NCI-H82 treated with DMSO at 0.1 percent for 48 hours (cell line): Measurements from ENCODE around the gene MARK4.
"Not testable (repeated sequence)": the region's sequence is repeated elsewhere in the genome, so short reads cannot be mapped to it uniquely, and the experiment has no call there.

Source experiments
- DNase-seq: peaks from one replicate; lab custom pipeline; 2025; ENCODE audit not compliant: unreplicated experiment; lab: John Stamatoyannopoulos, UW

MARK4 gene

DNA sequence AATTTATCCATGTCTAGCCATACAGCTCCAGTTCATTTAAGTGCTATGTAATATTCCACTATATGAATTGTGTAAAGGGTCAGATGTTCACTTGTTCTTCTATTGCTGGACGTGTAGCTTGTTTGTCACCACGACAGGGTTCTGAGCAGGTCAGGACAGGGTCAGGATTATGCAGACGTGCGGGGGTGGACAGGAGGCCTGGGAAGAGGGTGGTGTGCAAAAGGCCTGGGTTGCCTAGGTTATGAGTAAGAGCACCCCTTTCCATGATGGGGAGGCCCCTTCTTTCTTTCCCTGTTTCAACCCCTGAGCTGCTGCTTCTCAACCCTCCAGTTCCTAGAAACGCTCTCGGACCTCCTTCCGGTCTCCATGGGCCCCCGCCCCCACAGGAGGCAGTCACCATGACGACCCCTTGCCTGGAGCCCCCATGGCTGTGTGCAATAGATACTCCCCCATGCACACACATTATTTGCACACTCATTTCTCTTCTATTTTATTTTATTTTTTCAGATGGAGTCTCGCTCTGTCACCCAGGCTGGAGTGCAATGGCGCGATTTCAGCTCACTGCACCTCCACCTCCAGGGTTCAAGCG is 7.8 kb upstream of the MARK4 start:
- no peak for DNase-seq

DNA sequence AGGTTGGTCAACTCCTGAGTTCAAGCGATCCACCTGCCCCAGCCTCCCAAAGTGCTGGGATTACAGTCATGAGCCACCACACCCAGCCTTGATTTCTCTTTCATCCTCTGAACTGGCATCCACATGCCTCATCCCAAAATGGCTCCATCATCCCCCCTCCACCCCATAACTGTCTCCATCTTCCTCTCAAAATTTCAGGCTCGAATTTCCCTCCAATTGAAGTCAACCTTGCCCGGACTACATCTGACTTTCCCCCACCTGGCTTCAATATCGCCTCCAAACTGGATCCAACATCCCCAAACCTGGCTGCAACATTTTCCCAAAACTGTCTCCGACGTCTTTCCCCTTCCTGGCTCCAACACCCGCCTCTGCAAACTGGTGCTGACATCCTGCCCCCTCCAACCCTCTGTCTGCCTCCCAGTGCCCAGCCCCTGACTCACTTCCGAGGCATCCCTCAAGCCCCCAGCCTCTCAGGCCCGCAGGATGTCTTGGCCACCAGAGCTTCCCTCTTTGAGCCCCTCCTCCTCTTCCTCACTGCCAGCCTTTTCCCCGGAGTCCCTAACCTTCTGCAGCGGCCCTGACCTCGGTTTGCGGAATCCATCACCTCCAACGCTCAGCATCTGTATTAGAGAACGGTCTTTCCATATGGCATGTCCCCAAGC is 6.8 kb upstream of the MARK4 start:
- no peak for DNase-seq

DNA sequence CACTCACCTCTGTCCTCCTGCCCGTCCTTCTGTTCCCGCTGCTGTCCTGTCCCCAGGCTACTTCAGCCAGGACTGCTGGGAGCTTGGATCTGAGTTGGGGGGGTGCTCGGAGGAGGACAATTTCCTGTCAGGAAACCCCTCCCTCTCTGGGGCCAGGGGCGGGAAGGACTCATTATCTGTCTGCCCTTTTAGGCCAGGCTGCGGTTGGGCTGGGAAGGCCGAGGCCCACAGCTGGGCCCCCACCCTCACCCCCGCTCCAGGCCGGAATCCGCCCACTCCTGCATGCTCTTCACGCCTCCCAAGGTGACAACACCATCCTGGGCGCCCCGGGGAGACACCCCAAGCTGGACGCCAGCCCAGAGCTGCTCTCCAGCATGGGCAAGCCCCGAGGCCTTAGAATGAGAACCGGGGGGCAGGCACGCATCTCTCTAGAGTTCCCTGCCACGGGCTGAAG is 5.7 kb upstream of the MARK4 start, which contains the start of gene EXOC3L2:
Gene EXOC3L2 (minus strand): TSS at position 74 of the 454 bp plus-strand sequence. CDS start 6,362 bp downstream, outside the sequence.
- DNase-seq = no peak

DNA sequence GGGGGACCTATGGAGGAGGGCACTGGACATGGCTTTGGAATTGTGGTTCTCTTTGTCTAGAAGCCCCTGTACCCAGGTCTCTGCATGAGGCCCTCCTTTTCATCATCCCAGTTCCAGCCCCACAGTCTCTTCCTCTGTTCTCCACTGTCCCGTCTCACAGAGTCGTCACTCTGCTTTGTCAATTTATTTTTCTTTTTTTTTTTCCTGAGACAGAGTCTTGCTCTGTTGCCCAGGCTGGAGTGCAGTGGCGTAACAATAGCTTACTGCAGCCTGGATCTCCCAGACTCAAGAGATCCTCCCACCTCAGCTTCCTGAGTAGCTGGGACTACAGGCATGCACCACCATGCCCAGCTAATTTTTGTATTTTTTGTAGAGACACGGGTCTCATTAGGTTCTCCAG is 5.2 kb upstream of the MARK4 start:
- no peak for DNase-seq

DNA sequence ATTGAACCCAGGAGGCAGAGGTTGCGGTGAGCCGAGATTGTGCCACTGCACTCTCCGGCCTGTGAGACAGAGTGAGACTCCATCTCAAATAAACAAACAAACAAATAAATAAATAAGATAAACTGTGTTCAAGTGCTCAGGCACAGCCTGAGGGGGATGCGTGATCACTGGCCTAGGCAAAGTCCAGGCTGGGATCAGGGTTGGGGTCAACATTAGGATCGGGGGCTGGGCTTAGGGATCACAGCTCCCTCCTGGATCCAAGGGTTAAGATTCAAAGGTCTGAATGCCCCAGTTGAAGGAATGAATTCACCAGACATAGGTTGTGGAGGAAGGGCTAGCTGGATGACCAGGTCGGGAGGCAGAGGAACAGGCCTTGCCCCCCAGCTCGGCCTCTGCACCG is 3.9 kb upstream of the MARK4 start:
- DNase-seq = no peak

DNA sequence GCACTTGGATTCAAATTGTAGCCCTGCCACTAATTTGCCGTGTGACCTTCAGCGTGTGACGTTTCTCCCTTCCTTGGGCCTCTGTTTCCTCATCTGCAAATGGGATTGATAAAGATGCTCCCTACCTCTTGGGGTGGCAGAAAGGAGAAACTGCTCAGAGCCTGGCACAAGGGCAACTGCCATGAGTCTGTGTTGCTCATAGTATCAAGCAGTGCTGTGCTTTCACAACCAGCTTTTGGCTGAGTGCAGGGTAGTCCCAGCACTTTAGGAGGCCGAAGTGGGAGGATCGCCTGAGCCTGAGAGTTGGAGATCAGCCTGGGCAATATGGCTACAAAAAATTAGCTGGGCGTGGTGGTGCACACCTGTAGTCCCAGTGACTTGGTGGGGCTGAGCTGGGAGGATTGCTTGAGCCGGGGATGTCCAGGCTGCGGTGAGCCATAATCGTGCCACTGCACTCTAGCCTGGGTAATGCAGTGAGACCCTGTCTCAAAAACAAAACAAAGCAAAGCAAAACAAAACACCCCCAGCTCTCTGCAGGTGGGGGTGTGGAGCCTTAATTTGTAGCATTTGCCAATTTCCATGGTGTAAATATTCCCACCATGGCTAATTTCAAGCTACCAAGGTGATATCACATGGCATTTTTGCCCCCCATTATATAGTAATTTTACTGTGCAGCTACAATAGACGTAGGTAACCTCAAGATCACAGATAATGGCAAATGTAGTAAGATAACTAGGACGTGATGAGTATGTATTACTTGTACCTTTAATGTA is 1.6 kb upstream of the MARK4 start:
- DNase-seq = no peak

DNA sequence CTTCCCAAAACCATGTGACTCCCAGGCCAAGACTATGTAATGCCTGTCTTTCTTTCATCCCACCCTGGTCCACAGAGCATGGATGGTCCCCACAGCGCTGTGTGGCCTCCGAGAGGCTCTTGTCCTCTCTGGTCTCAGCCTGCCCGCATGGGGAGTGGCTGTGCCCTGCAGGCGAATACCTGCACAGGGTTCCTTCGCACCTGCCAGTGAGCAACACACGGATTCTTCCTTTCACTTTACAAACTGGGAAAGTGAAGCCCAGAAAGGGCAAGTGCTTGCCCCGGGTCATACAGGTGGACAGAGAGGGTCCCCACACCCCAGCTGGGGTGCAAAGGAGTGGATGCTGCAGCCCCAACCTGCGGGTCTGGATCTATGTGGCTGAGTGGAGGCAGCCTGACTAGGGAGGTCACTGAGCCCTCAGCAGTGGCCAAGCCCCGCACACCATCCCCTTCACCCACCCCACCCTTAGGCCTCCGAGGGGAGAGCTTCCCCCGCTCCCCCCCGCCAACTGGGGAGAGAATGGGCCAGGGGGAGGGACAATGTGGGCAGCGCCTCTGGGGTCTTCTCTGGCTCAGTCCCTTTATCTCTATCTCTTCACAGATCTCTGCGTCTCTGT is 747 bp upstream of the MARK4 start:
- DNase-seq = no peak

DNA sequence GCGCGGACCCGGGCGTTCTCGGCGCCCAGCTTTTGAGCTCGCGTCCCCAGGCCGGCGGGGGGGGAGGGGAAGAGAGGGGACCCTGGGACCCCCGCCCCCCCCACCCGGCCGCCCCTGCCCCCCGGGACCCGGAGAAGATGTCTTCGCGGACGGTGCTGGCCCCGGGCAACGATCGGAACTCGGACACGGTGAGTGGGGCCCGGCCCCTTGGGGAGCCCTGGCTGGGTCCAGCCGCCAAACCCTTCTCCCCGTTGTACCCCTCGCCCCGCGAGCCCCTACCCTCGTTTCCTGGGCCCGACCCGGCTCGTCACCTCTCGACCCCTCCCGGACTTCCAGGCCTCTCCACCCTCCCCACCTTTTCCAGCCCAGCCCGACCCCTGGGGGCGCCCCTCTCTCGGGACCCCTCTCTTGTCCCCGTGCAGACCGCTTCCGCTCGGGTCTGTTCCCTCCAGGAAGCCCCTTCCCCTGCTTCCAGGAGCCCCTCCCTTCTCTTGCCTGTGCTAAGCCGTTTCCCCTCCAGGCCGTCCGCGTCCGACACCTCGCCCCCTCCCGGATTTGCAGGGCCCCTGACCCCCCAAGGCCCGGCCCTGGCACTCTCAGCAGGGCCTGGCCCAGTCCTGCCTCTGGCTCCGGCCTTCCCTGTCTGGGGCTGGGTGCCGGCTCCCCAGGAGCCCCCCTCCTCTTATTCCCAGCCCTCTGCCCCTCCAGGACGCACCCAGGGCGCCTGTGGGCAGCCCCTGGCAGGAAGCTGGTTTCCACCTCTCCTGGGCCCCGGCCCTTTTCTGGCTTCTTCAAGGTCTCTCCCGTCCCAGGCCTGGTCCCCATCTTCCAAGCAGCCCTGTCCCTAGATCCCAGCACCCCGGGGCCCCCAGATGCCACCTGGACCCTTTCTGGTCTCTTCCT is 632 bp downstream of the MARK4 start:
- DNase-seq = no peak

DNA sequence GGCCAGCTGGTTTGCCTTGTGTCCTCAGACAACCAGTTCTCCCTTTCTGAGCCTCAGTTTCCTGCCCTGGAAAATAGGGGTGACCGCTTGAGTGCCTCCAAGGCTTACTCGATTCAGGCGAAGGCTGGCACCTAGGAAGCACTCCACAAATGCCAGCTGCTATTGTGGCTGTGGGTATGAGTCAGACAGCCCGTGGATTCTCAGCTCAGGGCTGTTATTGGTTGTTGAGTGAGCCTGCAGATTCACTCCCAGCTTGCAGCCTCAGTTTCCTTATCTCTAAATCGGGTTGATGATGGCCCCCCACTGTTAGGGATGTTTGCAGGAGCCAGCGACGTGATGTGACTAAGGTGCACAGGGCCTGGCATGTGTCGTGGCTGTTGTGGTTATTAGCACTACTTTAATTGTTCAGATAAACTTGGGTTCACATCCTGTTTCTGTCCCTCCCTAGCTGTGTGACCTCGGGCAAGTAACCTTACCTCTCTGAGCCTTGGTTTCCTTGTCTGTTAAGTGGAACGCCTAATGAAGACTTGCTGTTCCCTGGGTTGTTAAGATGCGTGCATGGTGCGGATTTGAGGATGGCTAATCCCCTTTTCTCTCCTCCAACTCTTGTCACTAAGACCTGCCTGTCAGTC is 2.4 kb downstream of the MARK4 start:
- no peak for DNase-seq

DNA sequence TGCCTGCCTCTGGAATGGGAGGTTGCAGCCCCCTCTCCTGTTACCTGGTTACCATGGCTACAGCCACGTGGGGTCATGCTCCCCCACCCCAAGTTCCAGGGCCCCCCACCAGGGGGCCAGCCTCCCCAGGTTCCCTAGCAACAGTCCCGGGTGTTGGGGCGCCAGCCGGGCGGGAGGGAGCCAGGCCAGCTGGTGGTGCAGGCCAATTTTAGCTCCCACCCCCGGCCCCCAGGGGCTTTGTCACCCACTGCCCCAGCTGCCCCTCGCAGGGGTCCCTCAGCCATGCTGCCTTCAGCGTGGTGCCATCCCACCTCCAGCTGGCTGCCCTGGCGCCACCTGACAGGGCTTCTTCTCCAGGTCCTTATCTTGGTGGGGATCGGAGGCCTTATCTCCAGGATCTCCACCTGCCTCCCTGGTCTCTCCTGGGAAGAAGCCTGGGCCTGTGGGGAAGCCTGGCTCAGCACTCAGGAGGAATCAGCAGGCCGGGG is 3.0 kb downstream of the MARK4 start:
- no peak for DNase-seq

DNA sequence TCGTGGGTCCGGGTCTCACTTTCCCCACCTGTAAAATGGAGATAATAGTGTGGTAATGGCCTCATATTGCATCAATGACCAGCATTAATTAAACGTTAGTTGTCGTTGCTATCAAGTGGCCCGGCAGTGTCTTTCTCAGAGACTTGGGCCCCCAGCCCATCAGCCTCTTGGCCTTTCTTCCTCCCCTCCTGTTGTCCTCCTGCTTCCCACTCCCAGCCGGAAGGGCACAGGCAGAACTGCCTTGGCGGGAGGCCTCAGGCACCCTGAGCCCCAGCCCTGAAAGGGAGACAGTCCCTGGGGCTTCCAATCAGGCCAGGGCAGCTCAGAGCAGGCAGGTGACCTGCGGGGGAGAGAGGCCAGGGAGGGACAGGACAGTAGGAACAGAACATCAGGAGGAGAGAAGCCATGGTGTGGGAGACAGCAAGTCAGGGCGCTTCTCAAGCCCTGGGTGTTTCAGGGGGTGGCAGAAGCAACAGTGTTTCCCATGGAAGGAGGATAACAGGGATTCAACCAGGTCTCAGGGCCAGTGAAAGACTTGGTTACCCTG is 4.6 kb downstream of the MARK4 start:
- DNase-seq = no peak

DNA sequence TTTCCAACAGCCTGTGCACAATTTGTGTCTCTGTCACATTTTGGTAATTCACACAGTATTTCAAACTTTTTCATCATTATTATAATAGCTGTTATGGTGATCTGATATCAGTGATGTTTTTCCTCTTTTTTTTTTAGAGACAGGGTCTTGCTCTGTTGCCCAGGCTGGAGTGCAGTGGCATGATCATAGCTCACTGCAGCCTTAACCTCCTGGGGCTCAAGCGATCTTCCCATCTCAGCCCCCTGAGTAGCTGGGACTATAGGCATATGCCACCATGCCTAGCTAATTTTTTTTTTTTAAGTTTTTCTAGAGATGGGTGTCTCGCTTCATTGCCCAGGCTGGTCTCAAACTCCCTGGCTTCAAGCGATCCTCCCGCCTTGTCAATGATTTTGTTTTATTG is 5.8 kb downstream of the MARK4 start:
- no peak for DNase-seq

DNA sequence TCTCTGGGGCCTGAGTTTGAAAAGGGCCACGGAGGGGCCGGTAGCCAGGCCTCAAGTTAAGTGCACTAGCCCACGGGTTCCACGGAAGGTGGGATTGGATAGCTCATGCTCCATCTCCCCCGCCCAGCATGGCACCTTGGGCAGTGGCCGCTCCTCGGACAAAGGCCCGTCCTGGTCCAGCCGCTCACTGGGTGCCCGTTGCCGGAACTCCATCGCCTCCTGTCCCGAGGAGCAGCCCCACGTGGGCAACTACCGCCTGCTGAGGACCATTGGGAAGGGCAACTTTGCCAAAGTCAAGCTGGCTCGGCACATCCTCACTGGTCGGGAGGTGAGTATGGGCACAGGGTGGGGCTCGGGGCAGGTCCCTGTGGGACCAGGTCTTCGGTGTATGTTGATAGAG is 7.8 kb downstream of the MARK4 start:
- no peak for DNase-seq

DNA sequence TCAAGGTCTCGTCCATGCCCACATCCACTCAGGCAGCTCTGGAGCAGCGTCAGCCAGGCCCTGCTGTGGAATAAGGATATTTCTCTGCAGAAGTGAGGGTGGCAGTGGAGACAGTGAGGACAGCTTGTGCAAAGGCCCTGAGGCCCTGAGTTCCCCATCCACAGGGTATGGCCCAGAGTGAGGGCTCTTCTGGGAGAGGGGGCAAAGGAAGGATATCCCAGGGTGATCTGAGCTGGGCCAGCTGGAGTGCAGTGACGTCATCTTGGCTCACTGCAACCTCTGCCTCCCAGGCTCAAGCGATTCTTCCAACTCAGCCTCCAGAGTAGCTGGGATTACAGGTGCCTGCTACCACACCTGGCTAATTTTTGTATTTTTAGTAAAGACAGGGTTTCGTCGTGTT is 11.5 kb downstream of the MARK4 start:
- DNase-seq = no peak

DNA sequence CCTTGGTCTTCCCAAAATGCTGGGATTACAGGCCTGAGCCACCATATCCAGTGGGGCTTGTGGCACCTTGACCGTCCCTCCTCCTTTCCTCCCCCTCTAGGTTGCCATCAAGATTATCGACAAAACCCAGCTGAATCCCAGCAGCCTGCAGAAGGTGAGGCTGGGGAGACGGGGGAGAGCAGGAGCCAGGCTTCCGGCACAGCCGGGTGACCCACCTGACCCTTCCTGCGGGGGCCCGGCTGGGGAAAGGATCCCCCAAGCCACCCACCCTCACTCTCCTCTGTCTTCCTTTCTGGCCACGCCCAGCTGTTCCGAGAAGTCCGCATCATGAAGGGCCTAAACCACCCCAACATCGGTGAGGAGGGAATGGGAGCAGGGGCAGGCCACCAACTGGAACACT is 11.9 kb downstream of the MARK4 start:
- DNase-seq = no peak

DNA sequence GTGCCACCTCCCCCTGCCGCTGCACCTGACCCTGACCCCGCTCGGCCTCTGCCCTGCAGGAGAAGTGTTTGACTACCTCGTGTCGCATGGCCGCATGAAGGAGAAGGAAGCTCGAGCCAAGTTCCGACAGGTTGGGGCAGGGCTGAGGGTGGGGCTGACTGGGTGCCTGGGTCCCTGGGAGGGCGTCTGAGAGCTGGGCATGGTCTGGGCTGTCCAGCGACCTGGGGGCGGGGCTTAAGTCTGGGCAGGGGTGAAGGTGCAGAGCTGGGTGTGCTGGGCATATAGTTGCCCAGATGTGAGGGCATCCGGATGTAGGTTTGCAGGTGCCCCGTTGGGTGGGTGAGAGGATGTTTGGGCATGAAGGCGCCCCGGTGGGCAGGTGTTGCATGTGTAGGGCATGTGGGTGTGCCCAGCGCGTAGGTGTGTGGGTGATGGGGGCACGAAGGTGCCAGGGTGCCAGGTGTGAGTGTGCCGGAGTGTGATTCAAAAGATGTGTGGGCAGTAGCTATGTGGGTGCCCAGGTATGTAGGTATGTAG is 13.8 kb downstream of the MARK4 start:
- DNase-seq = no peak

DNA sequence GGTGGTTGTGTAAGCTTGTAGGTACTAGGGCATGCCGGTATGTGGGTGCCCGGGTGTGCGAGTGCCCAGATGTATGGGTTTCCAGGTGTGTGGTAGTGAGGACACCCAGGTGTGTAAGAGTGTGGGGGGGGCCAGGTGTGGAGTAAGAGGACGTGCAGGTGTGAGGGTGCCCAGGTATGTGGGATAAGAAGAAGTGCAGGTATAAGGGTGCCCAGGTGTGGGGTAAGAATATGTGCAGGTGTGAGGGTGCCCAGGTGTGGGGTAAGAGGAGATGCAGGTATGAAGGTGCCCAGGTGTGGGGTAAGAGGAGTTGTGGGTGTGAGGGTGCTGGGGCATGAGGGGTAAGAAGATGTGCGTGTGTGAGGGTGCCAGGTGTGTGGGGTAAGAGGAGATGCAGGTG is 14.3 kb downstream of the MARK4 start:
- DNase-seq = no peak

DNA sequence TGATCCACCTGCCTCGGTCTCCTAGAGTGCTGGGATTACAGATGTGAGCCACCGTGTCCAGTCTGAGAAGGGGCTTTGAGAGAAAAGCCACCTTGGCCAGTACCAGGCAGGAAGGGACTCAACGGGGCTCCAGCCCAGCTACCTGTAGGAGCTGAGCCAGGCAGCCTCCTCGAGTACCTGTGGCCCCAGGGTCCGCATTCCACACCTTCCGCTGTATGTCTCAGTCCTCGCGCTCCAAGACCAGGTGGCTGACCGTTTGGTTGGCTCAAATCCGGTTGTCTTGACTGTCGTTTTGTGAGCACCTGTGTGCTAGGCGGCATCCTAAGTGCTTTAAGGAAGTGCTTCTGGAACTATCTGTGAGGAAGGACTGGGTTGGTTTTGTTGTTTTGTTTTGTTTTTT is 16.2 kb downstream of the MARK4 start:
- DNase-seq = no peak

DNA sequence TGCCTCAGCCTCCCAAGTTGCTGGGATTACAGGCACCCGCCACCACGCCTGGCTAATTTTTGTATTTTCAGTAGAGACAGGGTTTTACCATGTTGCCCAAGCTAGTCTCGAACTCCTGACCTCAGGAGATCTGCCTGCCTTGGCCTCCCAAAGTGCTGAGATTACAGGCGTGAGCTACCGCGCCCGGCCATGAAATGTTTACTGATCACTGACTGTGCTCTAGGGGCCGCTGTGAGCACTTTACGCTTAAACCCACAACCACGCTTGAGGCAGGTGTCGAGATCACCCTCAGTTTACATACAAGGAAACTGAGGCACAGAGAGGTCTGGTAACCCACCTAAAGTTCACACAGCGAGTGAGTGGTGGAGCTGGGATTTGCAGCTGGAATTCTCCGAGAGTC is 18.9 kb downstream of the MARK4 start:
- not testable (repeated sequence) for DNase-seq
